SU-DHL-6 (cell line): Measurements from ENCODE around the gene SLC44A4.
"Not testable (repeated sequence)": the region's sequence is repeated elsewhere in the genome, so short reads cannot be mapped to it uniquely, and the experiment has no call there.

Experiments used
- H2AFZ ChIP-seq: fragments of 200-600 bp; sonication (generic); 2 replicates; pipeline ENCODE4 v1.6.1; 2014; ENCODE audit warnings: low read depth, mild to moderate bottlenecking, moderate library complexity, mixed read lengths, antibody characterized with exemption, low read length; ENCODE audit not compliant: severe bottlenecking
- H3F3A ChIP-seq: fragments of 200-600 bp; shearing (Covaris generic); 2 replicates; pipeline ENCODE4 v1.6.0; 2016; ENCODE audit warnings: antibody characterized with exemption, mild to moderate bottlenecking; ENCODE audit not compliant: insufficient read depth
- H3K27ac ChIP-seq: fragments of 200-600 bp; sonication (generic); 2 replicates; pipeline ENCODE4 v1.5.1; 2016; ENCODE audit warnings: low read depth, mild to moderate bottlenecking, low read length, moderate library complexity, mixed read lengths
- H3K27me3 ChIP-seq: fragments of 200-600 bp; sonication (generic), shearing (Covaris generic); 2 replicates; pipeline ENCODE4 v1.6.0; 2014; ENCODE audit warnings: mild to moderate bottlenecking, low read length
- H3K36me3 ChIP-seq: fragments of 200-600 bp; sonication (generic); 2 replicates; pipeline ENCODE4 v1.6.1; 2014; ENCODE audit warnings: mild to moderate bottlenecking, low read length, mixed read lengths
- H3K4me2 ChIP-seq: fragments of 300-600, 200-600 bp; shearing (Covaris generic), sonication (generic); 2 replicates; pipeline ENCODE4 v1.6.0; 2014; ENCODE audit warnings: low read length, low read depth, mild to moderate bottlenecking; ENCODE audit not compliant: poor library complexity, severe bottlenecking
- H3K4me3 ChIP-seq: fragments of 200-600 bp; sonication (generic); 2 replicates; pipeline ENCODE4 v1.5.1; 2014; ENCODE audit warnings: antibody characterized with exemption, low read length, mild to moderate bottlenecking, mixed read lengths; ENCODE audit not compliant: insufficient read depth, poor library complexity, severe bottlenecking
- H3K79me2 ChIP-seq: fragments of 200-600 bp; sonication (generic); 2 replicates; pipeline ENCODE4 v1.6.1; 2014; ENCODE audit warnings: mild to moderate bottlenecking, low read length, moderate library complexity; ENCODE audit not compliant: insufficient read depth
- H3K9ac ChIP-seq: fragments of 200-600 bp; sonication (generic); 2 replicates; pipeline ENCODE4 v1.7.0; 2014; ENCODE audit warnings: mild to moderate bottlenecking, low read length
- H3K9me2 ChIP-seq: fragments of 200-600 bp; sonication (generic); replicated peaks from 2 replicates; pipeline ENCODE4 v1.6.1; 2014; ENCODE audit warnings: low read length; ENCODE audit not compliant: insufficient read depth
- H3K9me3 ChIP-seq: fragments of 200-600 bp; sonication (generic); 2 replicates; pipeline ENCODE4 v1.6.1; 2014; ENCODE audit warnings: low read length, mixed read lengths; ENCODE audit not compliant: insufficient read depth
- H4K20me1 ChIP-seq: fragments of 200-600 bp; sonication (generic); 2 replicates; pipeline ENCODE4 v1.6.1; 2014; ENCODE audit warnings: low read depth, mild to moderate bottlenecking, antibody characterized with exemption, low read length, moderate library complexity, mixed read lengths
- EZH2phosphoT487 ChIP-seq: fragments of 200-600 bp; sonication (generic), shearing (Covaris generic); conservative IDR thresholded peaks from 2 replicates; pipeline ENCODE4 v1.6.1; 2018; ENCODE audit warnings: mild to moderate bottlenecking, antibody characterized with exemption, low read length, moderate library complexity, mixed read lengths
- TF ChIP-seq, protein P1 (sequence below): fragments of 200-600 bp; sonication (generic); IDR thresholded peaks from one replicate; pipeline ENCODE4 v1.5.1; 2017; ENCODE audit warnings: antibody characterized with exemption, mild to moderate bottlenecking, low read length, moderate library complexity; ENCODE audit not compliant: insufficient read depth, poor library complexity, severe bottlenecking

Gene SLC44A4

DNA sequence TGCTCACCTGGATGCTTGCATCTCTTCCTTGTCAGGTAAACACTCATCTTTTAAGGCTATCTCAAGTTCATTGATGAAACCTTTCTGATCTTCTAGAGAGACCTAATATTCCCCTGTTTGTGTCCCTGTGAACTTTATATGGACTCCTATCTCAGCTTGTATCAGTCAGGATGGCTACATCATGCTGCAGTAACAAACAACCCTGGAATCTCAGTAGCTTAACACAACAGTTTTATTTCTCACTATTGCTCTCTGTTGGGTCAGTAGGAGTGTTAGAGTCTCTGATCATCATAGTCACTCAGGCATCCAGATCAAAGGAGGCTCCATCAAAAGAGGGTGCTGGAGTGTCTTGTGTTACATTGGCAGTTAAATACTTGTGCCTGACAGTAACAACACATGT, 36.6 kb upstream of the SLC44A4 start:
- H4K20me1 ChIP-seq: no peaks in the 10 kb centered on the region
- TF ChIP-seq, protein P1, sequence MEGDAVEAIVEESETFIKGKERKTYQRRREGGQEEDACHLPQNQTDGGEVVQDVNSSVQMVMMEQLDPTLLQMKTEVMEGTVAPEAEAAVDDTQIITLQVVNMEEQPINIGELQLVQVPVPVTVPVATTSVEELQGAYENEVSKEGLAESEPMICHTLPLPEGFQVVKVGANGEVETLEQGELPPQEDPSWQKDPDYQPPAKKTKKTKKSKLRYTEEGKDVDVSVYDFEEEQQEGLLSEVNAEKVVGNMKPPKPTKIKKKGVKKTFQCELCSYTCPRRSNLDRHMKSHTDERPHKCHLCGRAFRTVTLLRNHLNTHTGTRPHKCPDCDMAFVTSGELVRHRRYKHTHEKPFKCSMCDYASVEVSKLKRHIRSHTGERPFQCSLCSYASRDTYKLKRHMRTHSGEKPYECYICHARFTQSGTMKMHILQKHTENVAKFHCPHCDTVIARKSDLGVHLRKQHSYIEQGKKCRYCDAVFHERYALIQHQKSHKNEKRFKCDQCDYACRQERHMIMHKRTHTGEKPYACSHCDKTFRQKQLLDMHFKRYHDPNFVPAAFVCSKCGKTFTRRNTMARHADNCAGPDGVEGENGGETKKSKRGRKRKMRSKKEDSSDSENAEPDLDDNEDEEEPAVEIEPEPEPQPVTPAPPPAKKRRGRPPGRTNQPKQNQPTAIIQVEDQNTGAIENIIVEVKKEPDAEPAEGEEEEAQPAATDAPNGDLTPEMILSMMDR: no peak
- TF ChIP-seq EZH2phosphoT487: no peak
- H3K36me3 ChIP-seq: no peaks in the 10 kb centered on the region
- H3K9me3 ChIP-seq: no peaks in the 10 kb centered on the region
- no peak overlapping the region for H2AFZ ChIP-seq
- no peaks in the 10 kb centered on the region for H3K9me2 ChIP-seq
- no peaks in the 10 kb centered on the region for H3K79me2 ChIP-seq
- H3K27me3 ChIP-seq: no peaks in the 10 kb centered on the region
- no peaks in the 10 kb centered on the region for H3F3A ChIP-seq
- H3K4me3 ChIP-seq: no peak overlapping the region
- H3K27ac ChIP-seq: no peak overlapping the region
- H3K9ac ChIP-seq: no peak overlapping the region
- no peak overlapping the region for H3K4me2 ChIP-seq

DNA sequence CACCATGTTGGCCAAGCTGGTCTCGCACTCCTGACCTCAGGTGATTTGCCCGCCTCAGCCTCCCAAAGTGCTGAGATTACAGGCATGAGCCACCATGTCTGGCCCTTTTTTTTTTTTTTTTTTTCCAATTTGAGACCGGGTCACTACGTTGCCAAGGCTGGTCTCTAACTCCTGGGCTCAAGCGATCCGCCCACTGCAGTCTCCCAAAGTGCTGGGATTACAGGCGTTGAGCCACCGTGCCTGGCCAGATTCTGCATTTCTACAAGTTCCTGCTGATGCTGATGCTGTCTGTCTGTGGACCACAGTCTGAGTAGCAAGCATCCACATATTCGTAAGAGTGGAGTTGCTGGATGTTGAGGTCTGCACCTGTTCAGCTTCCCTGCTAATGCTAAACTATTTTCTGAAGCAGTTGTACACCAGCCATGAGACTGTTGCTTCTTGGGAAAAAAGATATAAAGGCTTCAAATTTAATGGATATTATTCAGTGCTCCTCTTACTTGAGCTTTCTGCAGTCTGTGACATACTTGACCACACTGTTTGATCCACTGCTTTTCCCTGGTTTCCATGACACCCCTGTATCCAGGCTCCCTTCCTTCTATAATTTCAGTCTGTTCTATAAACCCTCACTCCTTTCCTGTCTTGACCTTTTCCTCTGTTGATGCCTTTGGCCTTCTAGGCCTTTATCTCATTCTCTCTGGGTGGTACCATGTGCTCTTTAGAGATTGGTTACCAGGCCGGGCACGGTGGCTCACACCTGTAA, 33.2 kb upstream of the SLC44A4 start:
- H3K27ac ChIP-seq: no peak overlapping the region
- peaks cover 3% of the 10 kb centered on the region; the same call in 1 of the 2 replicates for H3F3A ChIP-seq
- H4K20me1 ChIP-seq: no peaks in the 10 kb centered on the region
- no peak overlapping the region for H3K9ac ChIP-seq
- no peak overlapping the region for H2AFZ ChIP-seq
- no peaks in the 10 kb centered on the region for H3K27me3 ChIP-seq
- H3K79me2 ChIP-seq: no peaks in the 10 kb centered on the region
- TF ChIP-seq EZH2phosphoT487: no peak
- TF ChIP-seq, protein P1: no peak
- no peak overlapping the region for H3K4me3 ChIP-seq
- no peaks in the 10 kb centered on the region for H3K36me3 ChIP-seq
- no peak overlapping the region for H3K4me2 ChIP-seq
- no peaks in the 10 kb centered on the region for H3K9me2 ChIP-seq
- H3K9me3 ChIP-seq: no peaks in the 10 kb centered on the region

DNA sequence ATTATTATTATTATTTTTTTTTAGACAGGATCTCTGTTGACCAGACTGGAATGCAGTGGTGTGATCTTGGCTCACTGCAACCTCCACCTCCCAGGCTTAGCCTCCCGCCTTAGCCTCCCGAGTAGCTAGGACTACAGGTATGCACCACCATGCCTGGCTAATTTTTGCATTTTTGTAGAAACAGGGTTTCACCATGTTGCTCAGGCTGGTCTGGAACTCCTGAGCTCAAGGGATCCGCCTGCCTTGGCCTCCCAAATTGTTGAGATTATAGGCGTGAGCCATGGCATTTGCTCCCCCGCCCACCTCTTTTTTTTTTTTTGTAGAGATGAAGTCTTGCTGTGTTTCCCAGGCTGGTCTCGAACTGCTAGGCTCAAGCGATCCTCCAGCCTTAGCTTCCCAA, 30.5 kb upstream of the SLC44A4 start:
- H3K79me2 ChIP-seq, H3K36me3 ChIP-seq, H3K4me3 ChIP-seq, H3K9ac ChIP-seq, H3K9me3 ChIP-seq, H3F3A ChIP-seq, H3K27me3 ChIP-seq, H4K20me1 ChIP-seq, H2AFZ ChIP-seq, H3K9me2 ChIP-seq, H3K4me2 ChIP-seq, H3K27ac ChIP-seq: not testable (repeated sequence)

DNA sequence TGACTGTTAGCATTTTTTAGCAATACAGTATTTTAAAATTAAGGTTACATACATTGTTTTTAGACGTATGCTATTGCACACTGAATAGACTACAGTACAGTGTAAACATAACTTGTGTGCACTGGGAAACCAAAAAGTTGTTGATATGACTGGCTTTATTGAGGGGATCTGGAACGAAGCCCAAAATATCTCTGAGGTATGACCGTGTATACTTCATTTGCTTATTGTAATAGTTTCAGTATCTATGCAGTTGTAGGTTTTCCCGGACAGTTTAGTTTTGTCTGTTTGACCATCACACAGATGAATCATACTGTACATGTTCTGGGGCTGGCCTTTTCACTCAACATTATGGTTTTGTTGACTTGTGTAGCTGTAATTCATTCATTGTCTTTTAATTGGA, 30.0 kb upstream of the SLC44A4 start:
- no peaks in the 10 kb centered on the region for H3K79me2 ChIP-seq
- no peak overlapping the region for H3K27ac ChIP-seq
- no peaks in the 10 kb centered on the region for H3K9me3 ChIP-seq
- no peak overlapping the region for H3K4me3 ChIP-seq
- H3F3A ChIP-seq: peaks cover 5% of the 10 kb centered on the region
- TF ChIP-seq, protein P1: no peak
- TF ChIP-seq EZH2phosphoT487: no peak
- H4K20me1 ChIP-seq: no peaks in the 10 kb centered on the region
- no peak overlapping the region for H3K4me2 ChIP-seq
- H3K9ac ChIP-seq: no peak overlapping the region
- H3K9me2 ChIP-seq: no peaks in the 10 kb centered on the region
- H2AFZ ChIP-seq: no peak overlapping the region
- no peaks in the 10 kb centered on the region for H3K36me3 ChIP-seq
- 0 out of 2 replicates have a peak, but pooled peaks cover 3% of the 10 kb centered on the region for H3K27me3 ChIP-seq

DNA sequence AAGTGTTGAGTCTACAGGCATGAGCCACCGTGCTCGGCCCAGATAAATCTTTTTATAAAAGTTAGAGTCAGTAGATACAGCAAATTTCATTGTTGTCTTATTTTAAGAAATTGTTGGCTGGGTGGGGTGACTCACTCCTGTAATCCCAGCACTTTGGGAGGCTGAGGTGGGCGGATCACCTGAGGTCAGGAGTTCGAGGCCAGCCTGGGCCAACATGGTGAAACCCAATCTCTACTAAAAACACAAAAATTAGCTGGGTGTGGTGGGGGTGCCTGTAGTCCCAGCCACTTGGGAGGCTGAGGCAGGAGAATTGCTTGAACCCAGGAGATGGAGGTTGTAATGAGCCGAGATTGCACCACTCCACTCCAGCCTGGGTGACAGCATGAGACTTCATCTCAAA, 29.5 kb upstream of the SLC44A4 start:
- not testable (repeated sequence) for H3K4me2 ChIP-seq, H3K27ac ChIP-seq

More for the DNA sequence above, 29.5 kb upstream of the SLC44A4 start:
- not testable (repeated sequence) for H3K9me2 ChIP-seq, H3K4me3 ChIP-seq, H2AFZ ChIP-seq, H3K79me2 ChIP-seq, H3K9ac ChIP-seq, H3K27me3 ChIP-seq, H3F3A ChIP-seq, H3K9me3 ChIP-seq, H4K20me1 ChIP-seq, H3K36me3 ChIP-seq
